Activated T-helper 1 cell treated with anti-CD3 and anti-CD28 coated beads, Interleukin-2, amount 50 U/mL, for 16 hours (primary cell): ENCODE results near the gene SGMS1.
"Not testable (repeated sequence)": the region's sequence is repeated elsewhere in the genome, so short reads cannot be mapped to it uniquely, and the experiment has no call there.

Source experiments
- DNase-seq, 2 donors: peaks; one replicate each; pipeline ENCODE4 v3.0.0-alpha.2; 2020; ENCODE audit warnings: low read depth in 1 of 2, low spot score in 1 of 2

SGMS1 gene

DNA sequence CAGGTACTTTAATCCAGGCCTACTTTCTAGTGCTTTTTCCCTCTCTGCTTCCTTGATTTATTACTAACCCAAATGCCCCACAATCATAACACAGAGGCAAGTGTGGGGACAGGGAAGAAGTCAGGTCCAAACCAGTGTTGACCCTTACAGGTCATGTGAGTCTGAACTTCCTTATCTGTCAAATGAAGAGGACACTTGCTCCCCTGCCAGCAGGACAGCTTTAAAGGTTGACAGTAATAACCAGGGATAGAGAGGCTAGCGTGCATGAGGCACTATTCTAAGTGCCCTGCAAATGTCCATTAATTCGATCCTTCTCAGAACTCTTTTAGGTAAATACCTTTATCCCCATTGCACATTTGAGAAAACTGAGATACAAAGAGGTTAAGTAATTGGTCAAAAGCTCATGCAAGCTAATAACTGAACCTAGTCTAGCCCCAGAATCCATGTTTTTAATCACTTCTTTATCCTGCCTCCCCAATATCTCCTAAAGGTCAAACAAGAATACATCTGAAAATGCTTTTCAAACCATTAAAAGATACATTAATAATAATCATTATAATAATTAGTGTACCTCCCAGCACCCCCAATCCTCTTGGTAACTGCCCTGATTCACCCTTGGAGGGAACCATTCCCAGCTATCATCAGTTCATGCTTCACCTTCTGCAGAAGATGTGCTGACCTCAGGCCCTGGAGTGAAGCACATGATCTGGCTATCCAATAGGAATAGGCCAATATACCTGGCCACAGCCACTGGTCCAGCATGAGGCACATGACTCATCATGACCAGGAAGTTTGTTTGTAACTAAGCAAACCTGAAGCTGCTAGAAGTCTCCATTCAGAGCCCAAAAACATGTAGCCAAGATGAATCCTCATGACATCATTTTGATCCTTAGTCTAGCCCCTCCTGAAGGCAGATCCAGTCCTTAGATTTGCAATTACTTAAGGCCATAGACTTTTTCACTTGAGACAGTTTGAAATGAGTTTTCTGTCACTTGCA lies 40.7 kb downstream of the SGMS1 start:
- DNase-seq: no peak

DNA sequence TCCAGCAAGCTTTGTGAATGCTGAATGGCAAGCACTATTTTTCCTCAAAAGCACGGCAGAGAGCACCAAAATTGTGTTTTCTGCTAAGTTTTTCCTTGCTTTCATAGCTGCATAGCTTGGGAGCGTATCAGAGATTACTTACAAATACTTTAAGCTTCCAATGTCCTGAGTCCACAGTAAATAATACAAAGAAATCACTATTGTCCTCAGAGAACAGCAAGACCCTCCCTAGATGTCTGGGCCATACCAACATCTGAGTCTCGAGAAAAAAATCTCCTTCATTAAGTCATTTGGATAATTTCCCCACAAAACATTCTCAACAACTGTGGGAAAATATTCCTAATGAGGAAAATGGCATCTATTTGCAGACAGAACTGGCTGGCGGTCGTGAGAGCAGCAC lies 41.7 kb downstream of the SGMS1 start:
- no peak for DNase-seq

DNA sequence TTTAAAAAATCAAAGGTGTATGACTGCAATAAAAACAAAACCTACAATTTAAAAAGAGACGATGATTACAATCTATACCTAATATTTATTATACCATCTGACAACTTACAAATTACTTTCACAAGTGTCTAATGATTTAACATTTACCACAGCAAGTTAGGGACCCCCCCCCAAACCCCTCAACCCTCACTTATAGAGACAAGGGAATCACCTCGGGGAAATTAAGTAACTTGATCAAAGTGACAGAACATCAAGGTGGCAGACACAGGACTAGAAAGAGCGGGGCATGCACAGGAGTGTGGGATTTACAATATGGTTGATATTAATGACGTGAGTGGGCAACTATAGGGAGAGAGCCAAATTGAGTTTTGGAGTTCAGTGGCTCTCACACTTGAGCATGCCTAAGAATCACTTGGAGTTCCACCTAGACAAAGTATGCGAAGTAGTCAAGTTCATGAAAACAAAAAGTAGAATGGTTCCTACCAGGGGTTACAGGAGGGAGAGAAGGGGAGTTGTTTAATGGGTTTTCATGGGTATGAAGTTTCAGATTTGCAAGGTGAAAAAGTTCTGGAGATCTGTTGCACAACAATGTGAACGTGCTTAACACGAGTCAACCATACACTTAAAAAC lies 43.4 kb downstream of the SGMS1 start:
- DNase-seq: no peak

DNA sequence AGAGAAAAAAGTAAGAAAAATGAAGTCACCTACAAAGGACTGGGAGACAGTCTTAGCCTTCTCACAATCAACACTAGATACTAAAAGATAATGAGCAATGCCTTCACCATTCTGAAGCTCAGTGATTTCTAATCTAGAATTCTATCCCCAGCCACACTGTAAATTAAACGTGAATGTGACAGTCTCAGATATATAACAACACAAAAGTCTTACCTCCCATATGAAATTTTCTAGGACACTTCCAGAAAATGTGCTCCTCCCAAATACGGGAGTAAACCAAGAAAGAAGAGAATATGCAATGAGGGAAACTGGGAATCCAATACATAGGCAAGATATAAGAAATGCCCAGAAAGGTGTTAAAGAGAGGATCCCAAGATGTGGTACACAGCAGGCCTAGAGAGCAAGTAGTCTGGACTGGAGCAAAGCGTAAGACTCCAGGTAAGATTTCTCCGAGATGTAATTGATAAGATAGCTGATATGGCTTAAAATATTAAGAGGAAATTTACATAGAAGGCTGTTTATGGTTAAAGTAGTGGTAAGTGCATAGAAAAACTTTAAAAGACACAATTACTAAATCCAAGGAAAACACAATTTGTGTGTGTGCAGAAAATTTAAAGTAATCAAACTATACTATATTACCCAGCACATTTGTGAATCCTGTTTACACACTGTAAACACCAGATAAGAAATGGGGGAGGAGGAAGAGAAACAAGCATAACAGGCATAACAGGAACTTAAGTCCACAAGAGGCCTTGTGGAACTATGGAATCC lies 44.1 kb downstream of the SGMS1 start:
- DNase-seq: no peak

DNA sequence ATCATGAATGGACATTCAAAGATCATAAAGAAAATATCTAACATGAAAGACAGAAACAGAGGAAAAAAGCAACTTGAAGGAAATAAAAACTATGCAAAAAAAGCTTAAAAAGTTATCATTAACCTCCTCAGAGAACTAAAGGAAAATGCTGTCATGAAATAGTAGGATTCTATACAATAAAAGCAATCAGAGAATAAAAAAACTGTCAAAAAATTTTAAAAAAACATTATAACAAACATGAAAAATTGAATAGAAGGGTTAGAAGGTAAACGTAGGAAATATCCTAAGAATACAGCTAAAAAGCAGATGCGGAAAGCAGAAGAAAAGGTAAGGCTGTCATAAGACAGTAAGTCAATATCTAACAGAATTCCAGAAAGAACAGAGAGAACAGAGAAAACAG lies 44.8 kb downstream of the SGMS1 start:
- DNase-seq: no peak

DNA sequence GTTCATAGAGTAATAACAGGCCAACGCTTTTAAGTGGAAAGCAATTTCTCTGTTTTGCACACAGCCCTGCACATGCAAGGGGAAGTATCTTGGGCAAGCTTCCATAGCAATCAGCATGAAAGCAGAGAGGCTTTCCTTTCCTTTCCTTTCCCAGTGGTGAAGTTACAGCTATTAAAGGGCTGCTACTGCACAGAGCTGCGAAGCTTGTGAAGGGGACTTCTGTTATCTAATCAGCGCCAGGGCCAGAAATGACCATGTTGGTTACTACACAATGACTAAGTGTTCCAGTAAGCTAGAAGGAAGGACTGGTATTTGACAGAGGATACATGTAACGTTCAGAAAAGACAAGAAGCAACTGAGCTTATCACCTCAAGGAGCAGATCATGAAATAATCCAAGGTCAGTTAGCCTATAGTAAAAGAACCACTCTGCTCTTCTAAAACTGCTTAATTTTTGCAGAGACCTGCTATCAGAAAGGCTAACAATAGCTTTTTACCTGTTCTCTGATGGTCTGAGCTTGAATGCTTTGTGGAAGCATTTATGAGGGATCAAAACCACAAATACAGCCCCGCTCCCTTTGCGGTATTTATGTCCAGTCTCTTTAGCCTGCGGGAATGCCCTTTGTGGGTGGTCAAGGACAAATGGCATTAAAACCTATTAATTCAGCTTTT lies 45.9 kb downstream of the SGMS1 start:
- no peak for DNase-seq

DNA sequence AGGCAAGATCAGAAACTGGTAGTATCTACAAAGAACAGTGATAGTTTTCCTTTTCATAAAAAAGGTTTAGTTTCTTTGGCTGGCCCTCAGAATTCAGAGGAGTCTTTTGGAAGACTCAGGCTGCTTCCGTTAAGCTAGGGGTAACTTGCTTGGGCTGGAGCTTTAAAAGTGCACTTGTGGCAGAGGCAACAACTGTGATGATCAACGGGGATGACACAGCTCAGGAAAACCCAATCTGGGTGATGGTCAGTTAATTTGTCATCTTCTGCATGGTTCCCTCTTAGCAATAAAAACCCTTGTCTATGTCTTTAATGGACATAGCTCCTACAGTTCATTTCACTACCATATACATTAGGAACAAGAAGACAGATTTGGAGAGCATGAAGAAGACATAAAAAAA lies 46.7 kb downstream of the SGMS1 start:
- no peak for DNase-seq

DNA sequence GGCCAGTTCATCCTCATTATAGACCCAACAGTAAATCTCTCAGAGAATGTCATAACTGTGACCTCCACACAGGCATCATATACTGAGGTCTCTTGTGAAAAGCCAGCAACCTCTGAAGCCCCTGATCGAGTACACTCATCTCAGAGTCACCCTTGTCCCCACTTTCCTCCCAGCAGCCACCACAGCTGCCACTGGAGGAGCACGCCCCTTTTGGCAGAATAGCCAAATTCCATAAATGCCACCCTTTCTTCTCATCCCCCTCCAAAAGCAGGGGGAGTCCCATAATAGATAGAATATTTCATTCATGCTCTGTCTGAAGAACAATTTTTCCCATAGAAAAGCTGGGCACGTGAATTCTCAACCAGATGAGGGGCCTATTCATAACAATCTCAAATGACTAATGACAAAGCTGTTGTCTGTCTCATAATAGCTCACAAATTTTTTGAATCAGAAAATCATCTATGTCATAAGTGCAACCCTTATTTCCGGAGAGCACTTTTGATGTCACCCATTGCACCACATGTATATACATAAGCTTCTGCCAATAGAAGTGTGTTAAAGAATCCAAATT lies 47.4 kb downstream of the SGMS1 start:
- no peak for DNase-seq

DNA sequence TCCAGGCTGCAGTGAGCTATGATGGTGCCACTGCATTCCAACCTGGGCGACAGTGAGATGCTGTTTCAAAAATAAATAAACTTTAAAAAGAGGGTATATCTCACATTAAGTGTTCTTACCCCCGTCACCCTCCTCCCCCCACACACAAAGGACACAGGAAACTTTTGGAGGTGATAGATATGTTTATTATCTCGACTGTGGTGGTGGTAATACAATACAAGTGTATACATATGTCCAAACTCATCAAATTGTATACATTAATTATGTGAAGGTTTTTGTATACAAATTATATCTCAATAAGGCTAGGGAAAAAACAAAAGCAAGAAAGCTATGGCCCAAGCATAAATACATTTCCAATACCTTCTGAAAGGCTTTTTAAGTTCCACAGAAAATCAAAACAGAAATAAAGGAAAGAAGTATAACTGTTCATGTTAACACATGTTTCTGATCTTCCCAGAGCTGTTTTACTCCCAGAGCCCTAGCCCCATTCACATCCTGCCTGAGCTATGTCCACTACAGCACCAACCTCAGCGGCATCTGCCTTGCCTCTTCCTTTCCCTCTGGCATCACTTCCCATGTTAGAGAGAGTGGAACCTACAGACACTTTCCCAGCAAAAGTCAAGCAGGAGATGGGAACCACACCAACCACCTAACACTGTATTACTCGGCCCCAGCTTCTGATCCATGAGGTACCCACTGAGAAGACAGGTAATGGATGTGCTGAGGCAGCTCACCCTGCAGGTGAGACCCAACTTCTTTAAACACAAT lies 48.1 kb downstream of the SGMS1 start:
- no peak for DNase-seq

DNA sequence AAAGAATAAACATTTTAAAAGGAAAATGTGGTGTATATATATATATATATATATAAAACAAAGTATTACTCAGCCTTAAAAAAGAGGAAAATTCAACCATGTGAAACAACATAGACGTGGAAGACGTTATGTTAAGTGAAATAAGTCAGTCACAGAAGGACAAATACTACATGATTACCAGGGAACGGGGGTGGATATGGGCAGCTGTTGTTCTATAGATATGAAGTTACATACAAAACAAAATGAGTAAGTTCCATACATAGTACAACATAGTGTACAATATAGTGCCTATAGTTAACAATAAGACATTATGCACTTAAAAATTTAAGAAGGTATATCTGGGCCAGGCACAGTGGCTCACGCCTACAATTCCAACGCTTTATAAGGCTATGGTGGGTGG lies 48.8 kb downstream of the SGMS1 start:
- no peak for DNase-seq

DNA sequence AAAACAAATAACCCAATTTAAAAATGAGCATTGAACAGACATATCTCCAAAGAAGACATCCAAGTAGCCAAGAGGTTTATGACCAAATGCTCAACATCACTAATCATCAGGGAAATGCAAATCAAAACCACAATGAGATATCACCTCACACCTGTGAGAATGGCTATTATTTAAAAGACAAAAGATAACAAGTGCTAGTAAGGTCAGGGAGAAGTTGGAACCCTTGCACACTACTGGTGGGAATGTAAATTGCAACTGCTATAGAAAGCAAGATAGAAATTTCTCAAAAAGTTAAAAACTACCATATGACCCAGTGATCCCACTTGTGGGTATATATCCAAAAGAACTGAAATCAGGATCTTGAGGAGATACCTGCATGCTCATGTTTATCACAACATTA lies 49.5 kb downstream of the SGMS1 start:
- no peak for DNase-seq

DNA sequence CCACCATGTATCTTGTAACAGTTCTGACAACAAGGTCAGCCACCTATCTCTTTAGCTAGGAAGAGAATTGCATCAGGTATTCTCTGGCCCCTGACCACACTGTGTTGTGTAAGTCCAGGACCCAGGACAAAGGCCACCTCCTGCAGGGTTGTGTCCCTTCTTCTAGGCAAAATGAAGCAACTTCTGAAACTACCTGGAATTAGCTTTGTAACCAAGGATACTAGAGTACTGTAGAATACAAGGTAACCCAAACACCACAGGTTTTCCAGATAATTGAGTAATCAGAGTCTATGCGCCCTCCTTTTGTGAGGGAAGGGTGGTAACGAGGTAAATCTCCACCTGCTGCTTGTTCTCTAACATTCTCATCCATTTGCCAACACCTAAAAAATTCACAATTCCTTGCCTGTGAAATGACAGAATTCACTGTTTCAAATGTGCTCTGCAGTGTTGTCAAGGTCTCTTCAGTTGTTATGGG lies 51.7 kb downstream of the SGMS1 start:
- DNase-seq: no peak

DNA sequence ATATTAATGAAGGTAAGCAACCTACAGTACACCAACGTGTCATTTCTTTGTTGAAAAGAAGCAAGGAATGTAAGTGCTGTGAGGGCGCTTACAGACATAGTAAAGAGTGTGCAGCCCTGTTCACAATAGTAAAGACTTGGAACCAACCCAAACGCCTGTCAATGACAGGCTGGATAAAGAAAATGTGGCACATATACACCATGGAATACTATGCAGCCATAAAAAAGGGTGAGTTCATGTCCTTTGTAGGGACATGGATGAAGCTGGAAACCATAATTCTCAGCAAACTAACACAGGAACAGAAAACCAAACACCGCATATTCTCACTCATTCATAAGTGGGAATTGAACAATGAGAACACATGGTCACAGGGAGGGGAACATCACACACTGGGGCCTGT lies 55.0 kb downstream of the SGMS1 start:
- DNase-seq: not testable (repeated sequence)

DNA sequence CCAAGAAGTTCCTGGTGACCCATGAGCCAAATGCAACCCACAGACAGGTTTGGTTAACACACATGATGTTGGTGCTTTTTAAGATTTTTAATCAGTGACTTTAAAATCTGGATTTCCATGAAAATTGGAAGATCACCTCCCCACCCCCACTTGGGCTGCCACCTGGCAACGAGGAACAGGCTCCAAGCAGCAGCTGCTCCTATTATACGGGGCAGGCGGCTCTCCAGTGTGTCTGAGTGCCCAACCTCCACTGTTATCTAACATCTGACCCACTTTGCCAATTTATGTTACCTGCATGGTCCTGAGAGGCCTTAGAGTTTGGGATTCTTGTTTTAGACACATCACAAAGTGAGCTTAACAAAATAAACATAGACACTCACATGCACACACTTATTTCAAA lies 56.4 kb downstream of the SGMS1 start:
- no peak for DNase-seq

DNA sequence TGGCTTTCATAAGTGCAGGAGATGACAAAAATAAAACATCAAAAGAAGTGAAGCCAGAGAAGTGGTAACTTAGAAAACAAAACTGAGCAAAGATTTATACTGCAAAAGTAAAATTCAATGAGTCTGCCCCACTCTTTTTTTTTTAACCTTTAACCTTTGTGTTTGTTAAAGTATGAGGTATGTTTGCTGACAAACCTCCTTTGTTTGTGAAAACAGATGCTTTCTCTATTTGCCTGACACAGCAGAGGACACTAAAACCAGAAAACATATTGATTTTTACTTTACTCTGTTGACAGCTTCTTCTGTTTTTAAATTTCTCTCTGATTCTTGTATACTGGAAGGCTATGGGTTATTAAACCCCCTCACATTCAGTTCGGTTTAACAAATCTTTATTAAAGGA lies 57.6 kb downstream of the SGMS1 start:
- DNase-seq: no peak

DNA sequence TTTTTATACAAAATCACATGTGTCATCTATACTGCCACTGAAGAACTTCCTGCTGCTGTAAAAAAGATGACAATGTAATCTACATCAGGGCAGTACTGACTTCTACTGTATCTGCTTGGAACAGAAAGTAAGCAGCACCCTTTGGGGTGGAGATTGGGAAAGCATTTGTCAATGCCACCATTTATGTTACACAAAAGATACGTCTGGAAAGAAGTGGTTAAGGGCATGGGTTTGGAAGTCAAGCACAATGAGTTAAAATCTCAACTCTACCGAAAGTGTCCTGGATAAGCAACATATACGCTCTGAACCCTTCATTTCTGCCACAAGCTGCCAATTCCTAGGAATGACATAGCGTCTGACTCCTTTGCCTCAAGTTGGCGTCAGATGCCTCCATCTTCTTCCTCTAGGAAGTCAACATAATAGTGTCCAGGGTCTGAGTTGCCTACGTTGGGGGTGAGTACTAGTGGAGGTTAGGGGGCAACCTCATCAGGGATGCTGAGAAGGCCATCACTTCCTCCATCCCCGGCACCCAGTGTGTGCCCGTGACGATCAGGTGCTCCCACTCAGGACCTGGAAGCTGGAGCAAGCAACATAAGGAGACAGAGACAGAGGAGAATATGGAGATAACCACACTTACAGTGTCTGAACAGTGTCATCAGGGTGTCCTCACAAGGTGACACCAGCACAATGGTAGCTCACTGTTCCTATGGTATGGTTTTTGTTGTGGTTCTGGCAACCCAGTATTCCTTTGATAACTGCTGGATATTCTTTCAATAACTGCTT lies 58.3 kb downstream of the SGMS1 start:
- no peak for DNase-seq

DNA sequence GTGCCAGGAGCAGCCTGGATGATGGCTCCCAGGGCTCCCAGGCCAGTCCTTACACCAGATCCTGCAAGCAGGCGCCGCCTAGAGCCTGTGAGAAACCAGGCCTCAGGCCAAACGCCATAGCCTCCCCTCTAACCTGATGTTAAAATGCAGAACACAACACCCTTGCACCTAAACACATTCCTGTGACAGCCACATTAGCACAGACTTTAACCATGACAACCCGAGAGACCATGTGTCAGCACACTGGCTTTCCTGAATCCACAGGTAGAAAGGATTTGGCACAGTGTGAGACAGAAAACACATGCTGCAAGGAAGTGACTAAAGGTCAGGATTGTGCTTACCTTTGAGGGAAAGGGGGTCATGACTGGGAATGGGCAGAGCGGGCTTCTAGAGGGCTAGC lies 59.9 kb downstream of the SGMS1 start:
- DNase-seq: no peak

DNA sequence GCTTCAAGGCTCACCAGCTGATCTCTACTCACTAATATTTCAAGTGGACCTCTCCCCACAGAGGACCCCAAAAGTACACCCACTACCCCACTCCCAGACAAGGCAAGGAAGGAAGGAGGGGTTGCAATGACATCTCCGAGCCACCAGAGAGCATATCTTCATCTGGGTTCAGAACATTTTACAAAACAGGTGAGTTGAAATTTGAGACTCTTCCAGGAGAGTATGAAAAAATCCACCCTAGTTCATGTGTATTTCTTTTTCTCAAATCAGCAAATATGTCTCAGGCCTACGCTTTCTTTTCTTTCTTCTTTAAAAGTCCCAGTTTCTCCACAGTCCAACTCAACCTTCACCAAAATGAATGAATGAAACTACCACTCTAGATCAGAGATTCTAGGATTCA lies 61.9 kb downstream of the SGMS1 start:
- no peak for DNase-seq

DNA sequence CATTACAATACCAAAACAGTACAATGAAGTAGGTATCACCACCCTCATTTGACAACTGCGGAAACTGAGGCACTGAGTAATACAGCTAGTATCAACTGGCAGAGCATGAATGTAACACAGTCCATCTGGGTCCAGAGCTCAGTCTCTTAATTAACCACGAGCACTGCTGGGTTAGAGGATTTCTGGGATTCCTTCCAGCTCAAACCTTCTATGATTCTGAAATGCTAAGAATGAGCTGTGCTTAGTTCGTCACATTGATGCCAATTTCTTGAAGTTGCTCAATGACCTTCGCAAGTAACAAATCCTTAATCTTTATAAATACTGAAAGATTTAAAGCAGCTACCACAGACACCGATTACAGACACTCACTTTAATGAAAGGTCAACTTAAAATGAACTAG lies 62.5 kb downstream of the SGMS1 start:
- no peak for DNase-seq
